GM19372 (cell line): ENCODE data around the gene RHBDF2.

Experiments
- ATAC-seq: cut with Tn5 transposase; IDR thresholded peaks from one replicate; pipeline ENCODE4 v1.9.1; 2021; ENCODE audit warnings: mild to moderate bottlenecking, low read depth, moderate library complexity; ENCODE audit not compliant: unreplicated experiment

RHBDF2 gene

DNA sequence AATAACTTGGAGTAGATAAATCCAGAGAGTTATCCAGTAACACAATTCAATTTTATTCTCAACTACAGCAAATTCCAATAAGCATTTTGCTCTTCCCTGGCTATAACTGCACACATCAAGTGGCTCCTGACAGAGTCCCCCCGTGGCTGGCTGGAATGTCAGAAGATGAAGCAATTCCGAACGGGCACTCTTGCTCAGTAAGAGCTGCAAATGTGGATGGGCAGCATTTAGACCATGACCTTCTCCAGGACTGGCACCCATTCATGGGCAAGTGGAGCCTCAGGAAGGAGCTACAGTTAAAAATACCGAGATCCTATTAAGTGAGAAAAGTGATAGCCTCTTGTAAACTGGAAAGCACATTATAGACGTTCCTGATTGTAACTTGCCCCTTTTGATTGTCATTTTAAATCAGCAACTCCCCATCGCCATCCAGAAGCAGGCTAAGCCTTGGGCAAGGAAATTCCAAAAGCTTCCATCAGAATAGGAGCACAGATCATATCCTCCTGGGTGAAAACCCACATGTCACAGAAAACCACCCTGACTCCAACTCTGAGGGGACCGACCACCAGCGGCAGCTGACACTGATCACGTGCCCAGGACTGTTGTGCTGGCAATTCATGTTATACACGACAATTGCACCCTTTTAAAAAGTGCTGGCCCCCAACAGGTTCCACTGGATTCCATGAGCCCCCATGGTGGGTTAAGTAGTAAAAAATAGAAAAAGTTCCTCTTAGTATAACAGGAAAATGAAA is 55.4 kb downstream of the RHBDF2 start:
- no peak for ATAC-seq

DNA sequence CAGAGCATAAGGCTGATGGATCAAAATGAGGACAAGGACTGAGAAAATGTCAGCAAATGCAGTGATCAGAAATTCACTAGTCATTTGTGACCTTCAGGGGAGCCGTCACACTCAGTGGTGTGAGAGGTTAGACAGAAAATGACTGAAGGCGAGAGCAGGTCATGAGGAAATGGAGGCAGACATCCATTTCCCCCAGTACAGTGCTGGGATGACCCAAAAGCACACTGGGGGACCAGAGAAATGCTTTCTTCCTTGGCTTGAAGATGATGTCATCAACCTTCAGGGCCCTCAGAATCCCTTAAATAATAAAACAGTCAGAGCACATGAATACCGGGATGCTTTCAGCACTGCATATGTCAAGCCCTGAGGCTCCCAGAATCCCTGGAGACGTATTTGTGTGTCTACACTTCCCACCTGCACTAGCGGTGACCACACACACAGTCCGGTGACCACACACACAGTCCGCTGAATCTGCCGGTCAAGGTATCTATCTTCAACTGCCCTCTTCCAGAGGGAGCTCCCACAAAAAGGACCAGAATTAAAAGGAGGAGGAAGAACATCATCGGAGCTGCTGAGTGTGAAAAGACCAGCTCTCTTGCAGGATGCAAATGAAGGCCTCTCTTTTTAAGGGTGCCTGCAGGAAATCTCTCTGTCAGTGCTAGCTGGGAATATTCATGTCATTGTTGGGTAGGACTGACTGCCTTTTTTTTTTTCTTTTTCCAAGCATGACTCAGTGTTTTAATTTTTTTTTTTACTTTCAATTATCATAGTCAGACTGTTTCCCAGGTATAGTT is 56.5 kb downstream of the RHBDF2 start:
- no peak for ATAC-seq

DNA sequence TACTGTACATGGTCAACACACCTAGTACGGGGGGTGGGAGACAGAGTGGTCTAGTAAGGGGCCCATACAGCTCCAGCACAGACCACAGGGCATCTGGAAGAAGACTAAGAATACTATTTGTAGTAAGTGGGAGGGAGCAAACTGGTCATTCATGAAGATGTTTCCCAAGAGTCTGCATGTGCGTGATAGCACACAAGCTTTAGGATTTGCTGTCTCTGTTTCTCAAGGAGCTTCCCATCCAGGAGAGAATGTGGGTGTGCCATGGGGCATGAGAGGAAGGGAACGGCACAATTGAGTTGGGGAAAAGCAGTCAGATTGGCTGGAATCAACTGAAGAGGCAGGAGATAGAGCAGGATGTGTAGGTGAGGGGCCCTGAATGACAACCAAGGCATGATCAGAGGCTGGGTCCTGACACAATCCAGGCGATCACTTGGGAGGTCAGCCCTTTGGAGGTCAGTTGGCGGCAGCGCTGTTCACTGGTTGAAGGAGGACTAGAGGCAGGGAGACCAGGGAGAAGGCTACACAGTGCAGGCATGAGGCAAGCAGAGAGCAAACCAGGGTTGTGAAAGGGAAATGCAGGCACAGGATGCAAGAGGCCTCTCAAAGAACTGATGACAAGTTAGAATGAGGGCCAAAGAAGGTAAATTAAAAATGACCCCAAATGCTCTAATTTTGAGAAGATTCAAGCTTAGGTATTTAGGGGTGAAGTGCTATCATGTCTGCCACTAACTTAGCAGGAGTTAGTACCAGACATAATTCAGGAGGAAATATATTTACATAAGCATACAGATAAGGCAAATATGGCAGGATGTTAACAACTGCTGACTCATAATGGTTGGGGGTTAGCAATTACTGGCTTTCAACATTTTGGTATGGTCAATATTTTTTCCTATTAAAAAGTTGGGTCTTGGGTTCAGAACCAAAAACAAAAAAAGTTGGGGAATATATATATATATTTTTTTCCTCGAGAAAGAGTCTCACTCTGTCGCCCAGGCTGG is 58.6 kb downstream of the RHBDF2 start:
- ATAC-seq: no peak

GRCh38 chr17:76441686-76442340 is 59.4 kb downstream of the RHBDF2 start:
- ATAC-seq: no peak

DNA sequence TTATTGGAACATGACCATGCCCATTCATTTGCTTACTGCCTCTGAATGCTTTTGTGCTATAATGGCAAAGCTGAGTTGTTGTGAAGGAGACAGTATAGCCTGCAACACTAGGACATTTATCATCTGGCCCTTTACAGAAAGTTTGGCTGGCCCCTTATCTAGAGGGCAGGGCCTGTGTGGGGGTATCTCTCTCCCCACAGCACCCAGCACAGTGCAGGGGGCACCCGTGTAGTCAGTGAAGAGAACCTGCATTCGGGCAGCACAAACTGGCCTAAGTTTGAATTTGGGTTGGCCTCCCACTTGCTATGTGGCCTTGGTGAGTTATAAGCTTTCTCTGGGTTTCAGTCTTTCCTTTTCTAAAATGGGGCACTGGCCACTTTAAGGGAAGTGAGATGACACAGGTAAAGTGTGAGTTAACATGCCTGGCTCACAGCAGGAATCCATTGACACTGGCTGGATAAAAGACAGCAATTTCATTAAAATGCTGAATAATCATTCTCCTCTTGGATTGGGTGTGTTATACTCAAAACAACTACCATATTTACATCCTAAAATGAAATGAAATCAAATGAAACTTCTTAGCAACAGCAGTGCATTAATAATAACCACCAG is 60.4 kb downstream of the RHBDF2 start:
- ATAC-seq: no peak

DNA sequence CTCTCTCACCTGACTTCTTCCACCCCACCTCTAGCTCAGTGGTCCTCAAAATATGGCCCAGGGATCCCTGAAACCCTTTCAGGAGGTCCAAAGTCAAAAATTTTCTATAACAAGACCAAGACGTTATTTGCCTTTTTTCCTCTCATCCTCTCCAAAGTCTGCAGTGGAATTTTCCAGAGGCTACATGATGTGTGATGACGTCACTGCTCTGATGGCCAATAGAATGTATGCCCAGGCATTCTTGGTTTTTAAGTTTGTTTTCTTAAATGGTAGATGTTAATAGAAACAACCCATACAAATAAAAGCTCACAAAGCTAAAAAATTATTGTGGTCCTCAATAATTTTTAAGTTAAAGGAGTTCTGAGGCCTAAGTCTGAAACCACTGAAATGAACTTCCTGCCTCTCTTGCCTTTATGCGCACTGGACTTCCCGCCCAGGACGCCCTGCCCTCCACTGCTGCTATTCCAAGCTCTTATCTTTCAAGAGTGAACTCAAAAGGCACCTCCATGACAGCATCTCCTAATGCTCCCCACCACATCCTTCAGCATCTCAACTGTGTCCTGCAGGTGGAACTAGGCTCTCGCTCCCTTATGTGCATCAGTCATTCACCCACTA is 61.8 kb downstream of the RHBDF2 start:
- ATAC-seq: no peak

DNA sequence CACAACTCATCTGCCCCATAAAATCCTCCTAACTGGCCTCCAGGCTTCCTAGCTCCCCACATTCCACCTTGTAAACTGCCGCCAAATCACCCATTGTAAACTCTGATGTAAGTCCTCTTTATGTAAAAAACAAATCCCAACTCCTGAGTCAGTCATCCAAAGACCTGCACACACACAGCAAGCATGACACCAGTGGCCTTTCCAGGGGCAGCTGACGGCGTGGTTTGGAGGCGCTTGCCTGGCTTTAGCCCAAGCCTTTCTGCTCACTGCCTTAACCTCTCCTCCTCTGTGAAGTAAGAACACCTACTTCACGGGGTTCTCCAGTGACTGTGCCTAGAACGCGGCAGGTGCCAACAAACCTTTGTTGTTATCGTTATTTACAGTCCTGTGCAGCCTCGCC is 62.3 kb downstream of the RHBDF2 start:
- no peak for ATAC-seq

DNA sequence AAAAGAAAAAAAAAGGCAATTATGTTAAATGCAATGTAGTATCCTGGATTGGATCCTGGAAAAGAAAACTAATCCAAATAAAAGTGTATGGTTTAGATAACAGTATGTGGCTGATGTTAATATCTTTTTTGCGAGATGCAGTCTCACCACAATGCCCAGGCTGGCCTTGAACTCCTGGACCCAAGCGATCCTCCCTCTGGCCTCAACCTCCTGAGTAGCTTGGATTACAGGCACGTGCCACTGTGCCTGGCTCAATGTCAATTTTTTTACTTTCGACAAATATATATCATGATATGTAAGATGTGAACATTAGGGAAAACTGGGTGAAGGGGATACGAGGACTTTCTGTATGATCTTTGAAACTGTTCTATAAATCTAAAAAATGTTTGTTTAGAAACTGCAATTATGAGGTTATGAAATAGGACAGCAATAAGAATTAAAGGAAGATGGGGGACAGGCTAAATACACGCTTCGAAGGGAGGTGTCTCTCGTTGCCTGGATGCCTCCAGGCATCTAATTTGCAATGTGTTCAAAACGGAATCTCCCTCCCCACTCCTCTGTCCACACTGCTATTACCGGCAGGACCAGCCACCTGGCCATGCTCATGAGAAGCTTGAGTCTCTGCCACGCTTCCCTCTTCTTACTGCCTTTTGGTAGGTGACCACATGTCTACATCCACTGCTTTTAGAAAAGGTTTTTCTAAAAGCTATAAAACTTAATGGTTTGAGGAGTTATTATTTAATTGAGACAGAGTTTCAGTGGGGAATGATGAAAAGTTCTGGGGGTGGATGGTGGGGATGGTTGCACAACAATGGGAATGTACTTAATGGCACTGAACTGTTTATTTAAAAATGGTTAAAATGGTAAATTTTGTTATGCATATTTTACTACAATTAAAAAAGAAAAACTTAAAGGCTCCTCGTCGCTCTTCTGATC is 63.5 kb downstream of the RHBDF2 start:
- ATAC-seq: no peak

GRCh38 chr17:76435751-76436150 is 65.5 kb downstream of the RHBDF2 start:
- ATAC-seq: no peak

GRCh38 chr17:76434870-76435269 is 66.4 kb downstream of the RHBDF2 start:
- ATAC-seq: no peak

DNA sequence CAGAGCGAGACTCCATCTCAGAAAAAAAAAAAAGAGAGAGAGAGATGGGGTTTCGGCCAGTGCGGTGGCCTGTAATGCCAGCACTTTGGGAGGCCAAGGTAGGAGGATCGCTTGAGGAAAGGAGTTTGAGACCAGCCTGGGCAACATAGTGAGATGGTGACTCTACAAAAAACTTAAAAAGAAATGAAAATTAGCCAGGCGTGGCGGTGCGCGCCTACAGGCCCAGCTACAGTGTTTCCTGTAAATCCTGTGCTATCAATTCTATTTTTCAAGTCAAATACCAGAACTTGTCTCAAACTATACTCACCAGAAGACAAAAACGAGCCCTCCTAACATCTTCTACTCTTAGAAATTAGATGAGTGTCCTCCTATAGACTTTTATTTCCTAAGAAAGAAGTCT is 67.5 kb downstream of the RHBDF2 start:
- ATAC-seq: no peak

DNA sequence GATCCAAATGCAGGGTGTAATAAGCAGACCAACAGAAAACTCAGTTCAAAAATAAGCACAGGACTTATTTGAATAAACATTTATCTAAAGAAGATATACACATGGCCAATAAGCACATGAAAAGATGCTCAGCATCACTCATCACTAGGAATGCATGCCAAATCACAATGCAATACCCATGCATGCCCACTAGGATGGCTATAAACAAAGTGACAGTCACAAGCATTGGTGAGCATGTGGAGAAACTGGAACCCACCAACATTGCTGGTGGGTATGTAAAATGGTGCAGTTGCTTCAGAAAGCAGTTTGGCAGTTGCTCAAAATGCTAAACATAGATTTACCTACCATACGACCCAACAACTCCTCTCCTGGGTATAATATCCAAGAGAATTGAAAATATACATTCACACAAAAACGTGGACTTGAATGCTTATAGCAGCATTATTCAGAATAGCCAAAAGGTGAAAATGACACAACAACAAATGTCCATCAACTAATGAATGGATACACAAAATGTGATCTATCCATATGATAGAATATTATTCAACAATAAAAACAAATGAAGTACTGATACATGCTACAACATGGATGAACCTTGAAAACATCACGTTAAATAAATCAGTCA is 68.4 kb downstream of the RHBDF2 start:
- ATAC-seq: no peak

DNA sequence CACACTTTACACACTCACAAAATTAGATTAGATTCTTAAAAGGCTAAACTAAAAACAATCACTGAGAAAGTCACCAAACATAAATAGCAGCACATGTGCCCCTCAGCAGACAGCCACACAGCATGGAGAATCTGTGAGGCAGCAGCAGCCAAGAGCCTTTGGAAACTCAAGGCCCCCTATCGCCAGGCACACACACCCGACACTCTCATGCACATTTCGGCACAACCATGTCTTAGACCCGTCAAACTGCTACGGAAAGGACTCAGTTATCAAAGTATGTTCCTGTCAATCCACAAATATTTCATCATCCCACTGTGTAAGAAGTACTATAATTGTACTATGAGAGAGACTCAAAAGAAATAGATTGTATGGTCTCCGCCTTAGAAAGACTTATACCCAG is 69.2 kb downstream of the RHBDF2 start:
- no peak for ATAC-seq

- no peak for ATAC-seq
Observed at GRCh38 chr17:76431509-76431908, 69.7 kb downstream of the RHBDF2 start.

GRCh38 chr17:76428511-76428910 is 72.7 kb downstream of the RHBDF2 start:
- no peak for ATAC-seq

- ATAC-seq: no peak
Observed at GRCh38 chr17:76427501-76428231, 73.6 kb downstream of the RHBDF2 start.

DNA sequence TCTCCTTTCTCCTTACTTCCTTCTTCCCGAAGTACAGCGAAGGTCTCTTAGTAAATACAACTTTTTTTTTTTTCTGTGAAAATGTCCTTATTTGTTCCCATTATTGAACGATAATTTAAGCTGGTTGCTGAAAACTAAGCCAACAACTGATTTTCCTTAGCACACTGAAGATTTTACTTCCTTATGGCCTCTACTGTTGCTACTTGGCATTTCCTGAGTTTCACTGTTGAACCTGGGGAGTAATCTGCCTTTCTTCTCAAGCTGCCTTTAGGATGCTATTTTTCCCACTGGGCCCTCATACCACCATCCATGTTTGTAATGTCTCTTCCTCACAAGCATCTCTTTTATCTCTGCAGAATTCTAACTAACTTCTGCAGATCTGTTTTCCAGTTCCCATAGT is 74.4 kb downstream of the RHBDF2 start:
- no peak for ATAC-seq
